Parathyroid adenoma (tissue), 2 donors: Measurements from ENCODE around the gene COL11A1.

Experiments
- H2AFZ ChIP-seq: fragments of 300-600 bp; sonication (generic); one replicate; pipeline ENCODE4 v1.7.0; 2017; ENCODE audit warnings: antibody characterized with exemption, mild to moderate bottlenecking
- H3K27ac ChIP-seq: fragments of 300-600 bp; sonication (generic); one replicate; pipeline ENCODE4 v1.7.0; 2017
- H3K27me3 ChIP-seq: fragments of 300-600 bp; sonication (generic); one replicate; pipeline ENCODE4 v1.7.0; 2017; ENCODE audit warnings: low read length; ENCODE audit not compliant: control insufficient read depth, insufficient read depth
- H3K36me3 ChIP-seq: fragments of 300-600 bp; sonication (generic); one replicate; pipeline ENCODE4 v1.7.0; 2017; ENCODE audit warnings: low read length; ENCODE audit not compliant: control insufficient read depth, insufficient read depth
- H3K4me1 ChIP-seq: fragments of 300-600 bp; sonication (generic); one replicate; pipeline ENCODE4 v1.7.0; 2017; ENCODE audit warnings: control low read depth
- H3K4me2 ChIP-seq: fragments of 300-600 bp; sonication (generic); one replicate; pipeline ENCODE4 v1.7.0; 2017; ENCODE audit warnings: low read length
- H3K4me3 ChIP-seq: fragments of 300-600 bp; sonication (generic); one replicate; pipeline ENCODE4 v1.7.0; 2017; ENCODE audit warnings: low read depth, low read length
- H3K79me2 ChIP-seq: fragments of 300-600 bp; sonication (generic); one replicate; pipeline ENCODE4 v1.7.0; 2017; ENCODE audit warnings: control low read depth
- H3K9ac ChIP-seq: fragments of 300-600 bp; sonication (generic); one replicate; pipeline ENCODE4 v1.7.0; 2017; ENCODE audit warnings: mild to moderate bottlenecking
- H3K9me3 ChIP-seq: fragments of 300-600 bp; sonication (generic); one replicate; pipeline ENCODE4 v1.7.0; 2017; ENCODE audit warnings: low read length; ENCODE audit not compliant: control insufficient read depth
- CTCF ChIP-seq: fragments of 300-600 bp; sonication (generic); IDR thresholded peaks from one replicate; pipeline ENCODE4 v1.7.0; 2017; ENCODE audit warnings: antibody characterized with exemption, mild to moderate bottlenecking
- donor health status: primary hyperparathyroidism.

The COL11A1 gene

DNA sequence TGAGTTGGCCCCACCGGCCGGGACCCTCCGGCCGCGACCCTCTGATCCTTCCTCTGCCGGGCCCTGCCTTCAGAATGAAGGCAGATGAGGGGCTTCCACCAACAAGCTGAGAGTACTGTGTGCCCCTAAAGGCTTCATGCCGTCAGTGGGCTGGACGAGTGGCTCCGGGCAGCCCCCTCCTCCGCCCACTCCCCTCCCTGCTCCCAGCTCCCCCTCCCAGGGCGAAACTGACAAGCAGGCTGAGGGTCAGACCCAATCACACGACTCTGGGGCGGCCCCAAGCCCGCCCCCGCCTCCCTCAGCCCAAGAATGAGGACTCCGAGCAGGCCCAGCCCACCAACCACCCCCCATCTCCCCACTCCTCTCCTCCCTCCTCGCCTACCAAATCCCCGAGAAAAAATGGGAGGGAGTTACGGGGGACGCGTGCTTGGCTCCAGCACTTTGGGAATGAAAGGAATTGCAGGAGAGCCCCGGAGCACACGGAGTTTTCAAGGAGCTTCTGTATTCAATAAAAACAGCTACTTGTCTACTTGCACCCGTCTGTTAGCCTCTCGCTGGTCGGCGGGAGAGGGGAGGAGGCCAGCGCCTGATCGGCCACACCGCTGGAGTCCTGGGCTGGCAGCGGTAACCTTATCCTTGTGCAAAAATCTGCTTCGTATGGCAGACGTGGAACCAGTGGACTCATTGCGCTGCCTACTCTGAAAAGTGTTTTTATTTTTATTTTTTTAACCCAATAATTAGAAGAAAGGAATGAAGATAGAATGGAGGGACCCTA lies at the start of gene COL11A1:
Gene COL11A1, minus strand, starts transcription at position 147 of the 775 bp plus-strand sequence. CDS start 344 bp downstream, outside the sequence.
- Histone ChIP-seq H3K9ac (no peak within 1 kb of the TSS), H3K4me1 (no peaks in the 10 kb centered on the region), H3K4me3 (peak within 1 kb of the TSS; percentile 52), H2AFZ (peak within 1 kb of the TSS; percentile 78), H3K27me3 (no peaks in the 10 kb centered on the region), H3K9me3 (no peaks in the 10 kb centered on the region), H3K4me2 (peak within 1 kb of the TSS; percentile 70), H3K36me3 (no peaks in the 10 kb centered on the region), H3K79me2 (no peaks in the 10 kb centered on the region), H3K27ac (no peak within 1 kb of the TSS)
- no peak for TF ChIP-seq CTCF

DNA sequence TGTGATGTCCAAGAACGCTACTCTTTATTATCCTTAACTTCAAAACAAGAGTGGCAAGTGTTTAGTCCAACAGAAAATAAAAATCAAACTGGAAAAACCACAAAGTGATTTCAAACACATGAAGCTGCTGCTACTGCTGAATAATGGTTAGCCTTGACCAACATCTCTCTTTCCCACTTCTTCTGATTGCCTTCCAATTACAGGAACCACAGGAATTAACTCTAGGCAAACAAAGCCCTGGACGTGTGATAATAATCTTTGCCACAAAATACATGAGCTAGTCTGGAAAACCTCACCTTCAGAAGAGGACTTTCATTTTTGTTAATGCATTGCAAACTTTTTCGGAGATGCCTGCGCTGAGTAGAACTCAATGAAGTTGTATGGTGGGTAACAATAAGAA lies 48.6 kb upstream of the COL11A1 start:
- Histone ChIP-seq H2AFZ (no peak overlapping the region), H3K4me2 (no peak overlapping the region), H3K79me2 (no peaks in the 10 kb centered on the region), H3K27ac (no peak overlapping the region), H3K4me1 (no peaks in the 10 kb centered on the region), H3K27me3 (no peaks in the 10 kb centered on the region), H3K9ac (no peak overlapping the region), H3K36me3 (no peaks in the 10 kb centered on the region), H3K9me3 (no peaks in the 10 kb centered on the region), H3K4me3 (no peak overlapping the region)
- no peak for TF ChIP-seq CTCF

DNA sequence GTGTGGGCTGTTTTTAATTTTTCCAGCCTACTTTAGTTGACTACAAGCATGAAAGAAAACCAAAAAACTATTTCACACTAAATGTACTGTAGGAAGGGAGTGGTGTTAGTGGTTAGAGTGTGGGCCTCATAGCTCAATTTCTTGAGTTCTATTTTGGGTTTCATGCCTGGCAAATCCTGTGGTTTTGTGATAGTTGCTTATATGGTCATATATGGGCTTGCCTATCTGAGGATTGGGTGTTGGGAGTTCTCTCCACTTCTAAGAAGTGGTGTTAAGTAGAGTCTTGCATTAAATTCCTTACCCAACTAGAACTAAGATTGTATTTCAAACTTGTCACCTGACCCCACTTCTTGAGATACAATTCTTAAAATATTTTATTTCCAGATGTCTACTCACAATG lies 37.8 kb upstream of the COL11A1 start:
- no peak overlapping the region for H3K4me3 ChIP-seq
- TF ChIP-seq CTCF: no peak

GRCh38 chr1:103145449-103145848 lies 37.1 kb upstream of the COL11A1 start:
- no peak overlapping the region for H2AFZ ChIP-seq
- H3K4me1 ChIP-seq: no peaks in the 10 kb centered on the region
- no peak for TF ChIP-seq CTCF
- H3K4me2 ChIP-seq: no peak overlapping the region
- no peaks in the 10 kb centered on the region for H3K9me3 ChIP-seq
- H3K4me3 ChIP-seq: no peak overlapping the region
- no peaks in the 10 kb centered on the region for H3K36me3 ChIP-seq
- H3K27ac ChIP-seq: no peak overlapping the region
- no peaks in the 10 kb centered on the region for H3K27me3 ChIP-seq
- H3K79me2 ChIP-seq: no peaks in the 10 kb centered on the region
- H3K9ac ChIP-seq: no peak overlapping the region

More for the DNA sequence above, 37.8 kb upstream of the COL11A1 start:
- H3K4me1 ChIP-seq: no peaks in the 10 kb centered on the region
- H2AFZ ChIP-seq: no peak overlapping the region
- H3K9me3 ChIP-seq: no peaks in the 10 kb centered on the region
- no peak overlapping the region for H3K9ac ChIP-seq
- H3K4me2 ChIP-seq: no peak overlapping the region
- no peaks in the 10 kb centered on the region for H3K36me3 ChIP-seq
- no peak overlapping the region for H3K27ac ChIP-seq
- H3K79me2 ChIP-seq: no peaks in the 10 kb centered on the region
- H3K27me3 ChIP-seq: no peaks in the 10 kb centered on the region

DNA sequence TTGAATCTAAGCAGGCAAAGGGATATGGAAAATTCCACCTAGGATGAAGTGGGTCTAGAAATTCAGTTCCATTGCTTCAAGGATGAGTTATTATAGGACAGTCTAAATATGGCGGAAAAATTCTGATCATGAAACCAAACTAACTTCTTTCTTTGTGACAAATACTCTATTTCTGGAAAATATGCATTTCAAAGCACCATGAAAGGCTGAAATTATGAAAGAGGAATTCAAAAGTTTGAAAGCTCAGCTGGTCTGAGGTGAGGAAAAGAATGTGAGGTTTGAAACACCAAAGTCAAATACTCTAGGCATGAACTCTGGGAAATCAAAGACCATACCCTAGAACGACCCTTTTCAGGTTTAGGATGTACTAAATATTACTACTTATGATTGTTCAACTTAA lies 36.4 kb upstream of the COL11A1 start:
- Histone ChIP-seq H3K79me2 (no peaks in the 10 kb centered on the region), H2AFZ (no peak overlapping the region), H3K9ac (no peak overlapping the region), H3K4me3 (no peak overlapping the region), H3K4me1 (no peaks in the 10 kb centered on the region), H3K27me3 (no peaks in the 10 kb centered on the region), H3K27ac (no peak overlapping the region), H3K9me3 (no peaks in the 10 kb centered on the region), H3K4me2 (no peak overlapping the region), H3K36me3 (no peaks in the 10 kb centered on the region)
- no peak for TF ChIP-seq CTCF
